Retinal pigment epithelial cell (primary cell): ENCODE results near the gene CENPC.
"Not testable (repeated sequence)": the region's sequence is repeated elsewhere in the genome, so short reads cannot be mapped to it uniquely, and the experiment has no call there.

ENCODE experiments used
- DNase-seq: peaks from one replicate; pipeline ENCODE4 v3.0.0-alpha.2; 2010; ENCODE audit warnings: low read depth
- H3K4me3 ChIP-seq: 2 replicates; pipeline ENCODE4 v1.5.1; 2011; ENCODE audit warnings: mild to moderate bottlenecking, low read length, control low read depth, moderate library complexity
- TF ChIP-seq, protein P1 (sequence below): conservative IDR thresholded peaks from 2 replicates; pipeline ENCODE4 v1.5.1; 2011; ENCODE audit warnings: low read depth, low read length, control low read depth, inconsistent platforms

Gene CENPC

DNA sequence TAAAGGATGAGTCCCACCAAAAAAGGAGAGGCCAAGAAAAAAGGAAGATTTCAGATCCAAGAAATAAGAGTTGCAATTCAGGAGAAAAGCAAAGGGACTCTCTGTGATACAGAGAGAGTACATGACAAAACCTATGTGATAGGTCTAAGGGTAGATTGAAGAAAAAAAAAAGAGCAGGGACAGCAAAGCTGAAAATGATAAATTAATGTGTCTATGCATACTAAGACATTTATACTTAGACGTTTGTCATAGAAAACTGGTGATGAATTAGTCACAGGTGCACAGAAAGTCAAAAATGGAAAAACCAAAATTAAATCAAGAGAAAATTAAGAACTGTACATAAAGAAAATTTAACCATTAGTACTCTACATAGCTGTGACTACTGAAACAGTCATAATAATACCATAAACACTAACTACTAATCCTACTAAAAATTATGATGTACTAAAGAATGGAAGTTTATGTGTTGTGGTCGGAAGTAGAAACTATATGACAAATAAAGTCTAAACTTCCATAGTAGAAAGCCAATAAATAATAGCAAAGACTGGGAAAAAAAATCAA is 9.9 kb downstream of the CENPC start:
- no peak for DNase-seq
- TF ChIP-seq, protein P1, sequence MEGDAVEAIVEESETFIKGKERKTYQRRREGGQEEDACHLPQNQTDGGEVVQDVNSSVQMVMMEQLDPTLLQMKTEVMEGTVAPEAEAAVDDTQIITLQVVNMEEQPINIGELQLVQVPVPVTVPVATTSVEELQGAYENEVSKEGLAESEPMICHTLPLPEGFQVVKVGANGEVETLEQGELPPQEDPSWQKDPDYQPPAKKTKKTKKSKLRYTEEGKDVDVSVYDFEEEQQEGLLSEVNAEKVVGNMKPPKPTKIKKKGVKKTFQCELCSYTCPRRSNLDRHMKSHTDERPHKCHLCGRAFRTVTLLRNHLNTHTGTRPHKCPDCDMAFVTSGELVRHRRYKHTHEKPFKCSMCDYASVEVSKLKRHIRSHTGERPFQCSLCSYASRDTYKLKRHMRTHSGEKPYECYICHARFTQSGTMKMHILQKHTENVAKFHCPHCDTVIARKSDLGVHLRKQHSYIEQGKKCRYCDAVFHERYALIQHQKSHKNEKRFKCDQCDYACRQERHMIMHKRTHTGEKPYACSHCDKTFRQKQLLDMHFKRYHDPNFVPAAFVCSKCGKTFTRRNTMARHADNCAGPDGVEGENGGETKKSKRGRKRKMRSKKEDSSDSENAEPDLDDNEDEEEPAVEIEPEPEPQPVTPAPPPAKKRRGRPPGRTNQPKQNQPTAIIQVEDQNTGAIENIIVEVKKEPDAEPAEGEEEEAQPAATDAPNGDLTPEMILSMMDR = no peak
- no peak overlapping the region for H3K4me3 ChIP-seq

DNA sequence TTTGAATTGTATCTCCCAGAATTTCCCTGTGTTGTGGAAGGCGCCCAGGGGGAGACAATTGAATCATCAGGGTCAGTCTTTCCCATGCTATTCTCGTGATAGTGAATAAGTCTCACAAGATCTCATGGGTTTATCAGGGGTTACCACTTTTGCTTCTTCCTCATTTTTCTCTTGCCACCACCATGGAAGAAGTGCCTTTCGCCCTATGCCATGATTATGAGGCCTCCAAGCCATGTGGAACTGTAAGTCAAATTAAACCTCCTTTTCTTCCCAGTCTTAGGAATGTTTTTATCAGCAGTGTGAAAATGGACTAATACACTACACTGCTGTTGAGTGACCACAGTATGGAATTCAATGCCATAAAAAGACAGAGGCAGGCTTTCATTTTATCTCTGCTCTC is 12.2 kb downstream of the CENPC start:
- no peak for DNase-seq
- no peak overlapping the region for H3K4me3 ChIP-seq
- TF ChIP-seq, protein P1 = no peak

DNA sequence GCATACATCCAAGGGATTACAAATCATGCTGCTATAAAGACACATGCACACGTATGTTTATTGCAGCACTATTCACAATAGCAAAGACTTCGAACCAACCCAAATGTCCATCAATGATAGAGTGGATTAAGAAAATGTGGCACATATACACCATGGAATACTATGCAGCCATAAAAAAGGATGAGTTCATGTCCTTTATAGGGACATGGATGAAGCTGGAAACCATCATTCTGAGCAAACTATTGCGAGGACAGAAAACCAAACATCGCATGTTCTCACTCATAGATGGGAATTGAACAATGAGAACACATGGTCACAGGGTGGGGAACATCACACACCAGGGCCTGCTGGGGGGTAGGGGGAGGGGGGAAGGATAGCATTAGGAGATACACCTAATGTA is 12.9 kb downstream of the CENPC start:
- not testable (repeated sequence) for H3K4me3 ChIP-seq, DNase-seq

DNA sequence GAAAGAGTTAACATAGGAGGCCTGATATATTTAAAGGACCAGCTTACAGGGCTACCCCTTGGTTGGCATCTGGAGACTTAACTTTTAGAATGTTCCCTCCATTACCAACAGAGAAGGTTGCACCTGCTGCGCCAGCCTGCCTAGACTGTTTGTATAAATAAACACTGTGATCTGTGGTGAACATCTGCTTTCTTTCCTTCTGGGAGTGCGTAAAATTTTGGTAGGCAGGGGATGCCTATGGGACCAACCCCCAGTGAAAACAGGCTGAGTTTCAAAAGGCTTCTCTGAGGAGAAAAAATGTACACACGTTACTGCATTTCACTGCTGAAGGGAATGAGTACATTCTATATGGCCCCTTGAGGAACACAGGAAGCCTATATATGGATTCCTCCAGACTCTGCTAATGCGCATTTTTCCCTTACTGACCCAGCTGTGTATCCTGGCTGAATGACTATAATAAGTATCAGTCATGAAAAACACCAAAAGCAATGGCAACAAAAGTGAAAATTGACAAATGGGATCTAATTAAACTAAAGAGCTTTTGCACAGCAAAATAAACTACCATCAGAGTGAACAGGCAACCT is 13.8 kb downstream of the CENPC start:
- DNase-seq = no peak
- TF ChIP-seq, protein P1 = no peak
- H3K4me3 ChIP-seq = no peak overlapping the region

DNA sequence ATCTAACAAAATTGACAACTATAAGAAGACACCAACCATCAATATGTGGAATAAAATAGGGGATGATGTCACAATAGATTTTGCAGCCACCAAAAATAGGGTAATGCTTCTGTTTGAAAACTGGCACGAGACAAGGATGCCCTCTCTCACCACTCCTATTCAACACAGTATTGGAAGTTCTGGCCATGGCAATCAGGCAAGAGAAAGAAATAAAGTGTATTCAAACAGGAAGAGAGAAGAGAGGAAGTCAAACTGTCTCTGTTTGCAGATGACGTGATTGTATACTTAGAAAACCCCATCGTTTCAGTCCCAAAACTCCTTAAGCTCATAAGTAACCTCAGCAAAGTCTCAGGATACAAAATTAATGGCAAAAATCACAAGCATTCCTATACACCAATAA is 21.2 kb downstream of the CENPC start:
- DNase-seq, H3K4me3 ChIP-seq: not testable (repeated sequence)

DNA sequence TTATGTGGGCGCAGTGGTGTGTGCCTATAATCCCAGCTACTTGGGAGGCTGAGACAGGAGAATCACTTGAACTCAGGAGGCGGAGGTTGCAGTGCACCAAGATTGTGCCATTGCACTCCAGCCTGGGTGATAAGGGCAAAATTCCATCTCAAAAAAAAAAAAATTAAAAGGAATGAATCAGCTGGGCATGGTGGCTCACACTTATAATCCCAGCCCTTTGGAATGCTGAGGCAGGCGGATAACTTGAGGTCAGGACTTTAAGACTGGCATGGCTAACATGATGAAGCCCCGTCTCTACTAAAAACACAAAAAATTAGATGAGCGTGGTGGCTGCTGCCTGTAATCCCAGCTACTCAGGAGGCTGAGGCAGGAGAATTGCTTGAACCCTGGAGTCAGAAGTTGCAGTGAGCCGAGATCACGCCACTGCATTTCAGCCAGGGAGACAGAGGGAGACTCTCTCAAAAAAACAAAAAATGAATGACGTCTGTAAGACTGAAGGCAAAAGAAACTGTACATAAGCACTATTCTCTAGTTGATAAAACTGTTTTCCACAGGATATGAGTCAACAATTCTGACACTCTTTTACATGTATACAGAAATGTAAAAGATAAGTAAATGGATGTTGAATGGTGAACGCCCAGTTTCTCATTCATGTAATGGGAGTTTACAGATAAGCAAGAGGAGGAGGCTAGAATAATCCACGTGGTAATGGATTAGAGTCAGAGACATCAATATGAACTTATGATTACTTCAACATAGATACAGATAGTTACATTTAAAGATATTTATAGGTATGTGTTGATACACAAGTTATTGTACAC is 22.2 kb downstream of the CENPC start:
- TF ChIP-seq, protein P1 = no peak
- no peak overlapping the region for H3K4me3 ChIP-seq
- DNase-seq = no peak

DNA sequence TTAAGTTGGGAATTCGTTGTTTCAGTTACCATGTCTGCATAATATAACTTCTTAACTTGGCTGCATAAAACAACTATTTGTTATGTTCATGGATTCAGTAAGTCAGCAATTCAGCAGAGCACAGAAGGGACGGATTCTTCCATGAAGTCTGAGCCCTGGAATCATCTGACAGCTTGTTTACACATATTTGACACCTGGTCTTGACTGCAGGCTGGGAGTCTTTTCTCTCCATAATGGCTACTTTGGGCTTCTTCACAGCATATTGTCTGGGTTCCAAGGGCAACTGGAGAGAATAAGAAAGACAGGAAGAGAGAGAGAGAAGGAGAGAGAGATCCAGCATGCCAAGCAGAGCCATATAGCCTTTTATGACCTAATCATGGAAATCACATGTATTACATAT is 23.1 kb downstream of the CENPC start:
- no peak for DNase-seq
- TF ChIP-seq, protein P1 = no peak
- no peak overlapping the region for H3K4me3 ChIP-seq

DNA sequence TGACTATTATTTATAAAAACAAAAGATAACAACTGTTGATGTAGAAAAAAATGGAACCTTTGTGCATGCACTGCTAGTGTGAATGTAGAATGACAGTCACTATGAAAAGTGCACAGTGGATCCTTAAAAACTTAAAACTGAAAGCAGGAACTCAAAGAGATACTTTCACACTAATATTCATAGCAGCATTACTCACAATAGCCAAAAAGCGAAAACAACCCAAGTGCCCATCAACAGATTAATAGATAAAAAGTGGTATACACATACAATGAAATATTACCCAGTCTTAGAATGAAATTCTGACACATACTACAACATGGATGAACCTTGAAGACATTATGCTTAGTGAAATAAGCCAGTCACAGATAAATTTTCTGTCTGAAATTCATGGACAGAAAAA is 23.8 kb downstream of the CENPC start:
- DNase-seq = no peak
- TF ChIP-seq, protein P1 = no peak
- no peak overlapping the region for H3K4me3 ChIP-seq
